Mucosa of descending colon (tissue), 3 donors: Measurements from ENCODE around the gene RNASE12. TPM values are rescaled to one million over a fixed set of nuclear protein-coding genes. Genes with fewer than 3 reads are reported as not detected.
A peak's percentile ranks its signal among the peaks of the same experiment; 100 is the strongest.

Experiments
- ATAC-seq: fragments of 200-7000 bp; cut with Tn5 transposase; one replicate; pipeline ENCODE4 v1.9.1; 2020; ENCODE audit warnings: mild to moderate bottlenecking, moderate library complexity
- DNase-seq, 3 donors: peaks; one replicate each; pipeline ENCODE4 v3.0.0-alpha.2; 2020
- H3K36me3 ChIP-seq: fragments of 200-600 bp; one replicate; pipeline ENCODE4 v1.8.0; 2021; ENCODE audit warnings: low read depth, mild to moderate bottlenecking
- H3K4me1 ChIP-seq: fragments of 200-600 bp; one replicate; pipeline ENCODE4 v1.8.0; 2021; ENCODE audit warnings: low read depth, mild to moderate bottlenecking
- H3K4me3 ChIP-seq: fragments of 200-600 bp; one replicate; pipeline ENCODE4 v1.8.0; 2021; ENCODE audit warnings: mild to moderate bottlenecking
- H3K9me3 ChIP-seq: fragments of 200-600 bp; one replicate; pipeline ENCODE4 v1.8.0; 2021; ENCODE audit warnings: mild to moderate bottlenecking
- intact Hi-C, 2 donors: fragments of 100-400 bp; cut with DNase I in 1 of 2; cut with micrococcal nuclease in 1 of 2; formaldehyde crosslinking; loops; one replicate each; pipeline versions ENCODE4 v1.11.0 to v1.11.1; 2022; cut with DNase I, micrococcal nuclease
- total RNA-seq, 3 donors: library from RNA; stranded (reverse); fragmentation: NEBNext Ultra II Directional in 2 of 3; extraction: Animal tissue kit (Norgen Biotek cat#: 25700) in 2 of 3; gene quantifications; one replicate each; pipeline versions ENCODE4 v1.2.1 to v1.2.4, GENCODE V29; 2021 to 2023
- TF ChIP-seq, protein P1 (sequence below): fragments of 200-600 bp; IDR thresholded peaks from one replicate; pipeline ENCODE4 v1.8.0; 2022; ENCODE audit warnings: antibody characterized with exemption, mild to moderate bottlenecking
- donor health status: DM: no; HTN: no; CAD: no; lungs with moderate emphysema.
- donor health status: DM: no; HTN: no; CAD: no.
- donor health status: DM: no; HTN: yes; CAD: no.

RNASE12 gene
- total RNA-seq, 3 donors from 2014 or later = not detected

DNA sequence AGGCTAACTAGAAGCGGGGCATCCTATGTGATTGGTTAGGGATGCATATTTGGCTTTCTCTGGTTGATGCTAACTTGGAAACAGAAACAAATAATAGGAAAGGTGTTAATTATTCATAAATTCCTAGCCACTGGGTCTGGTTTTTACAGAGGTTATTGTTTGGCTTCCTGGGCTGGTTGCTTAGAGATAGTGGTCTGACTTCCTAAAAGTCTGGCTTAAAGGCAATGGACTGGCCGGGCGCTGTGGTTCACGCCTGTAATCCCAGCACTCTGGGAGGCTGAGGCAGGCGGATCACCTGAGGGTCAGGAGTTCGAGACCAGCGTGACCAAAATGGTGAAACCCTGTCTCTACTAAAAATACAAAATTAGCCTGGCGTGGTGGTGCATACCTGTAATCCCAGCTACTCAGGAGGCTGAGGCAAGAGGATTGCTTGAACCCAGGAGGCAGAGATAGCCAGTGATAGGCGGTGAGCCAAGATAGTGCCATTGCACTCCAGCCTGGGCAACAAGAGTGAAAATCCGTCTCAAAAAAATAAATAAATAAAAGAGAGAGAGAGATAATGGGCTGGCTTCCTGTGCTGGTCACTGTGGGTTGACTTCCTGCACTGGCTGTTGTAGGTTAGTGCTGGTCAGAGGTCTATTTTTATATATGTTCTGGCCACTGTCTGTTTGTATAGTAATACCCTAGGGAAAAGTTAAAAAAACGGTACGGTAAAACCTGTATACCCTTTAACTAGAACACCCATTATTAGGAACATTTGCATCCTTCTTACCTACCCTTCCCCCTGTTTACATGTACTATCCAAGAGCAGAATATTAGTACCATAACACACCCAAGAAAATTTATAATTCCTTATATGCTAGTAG lies 26.2 kb upstream of the RNASE12 start:
- TF ChIP-seq, protein P1, sequence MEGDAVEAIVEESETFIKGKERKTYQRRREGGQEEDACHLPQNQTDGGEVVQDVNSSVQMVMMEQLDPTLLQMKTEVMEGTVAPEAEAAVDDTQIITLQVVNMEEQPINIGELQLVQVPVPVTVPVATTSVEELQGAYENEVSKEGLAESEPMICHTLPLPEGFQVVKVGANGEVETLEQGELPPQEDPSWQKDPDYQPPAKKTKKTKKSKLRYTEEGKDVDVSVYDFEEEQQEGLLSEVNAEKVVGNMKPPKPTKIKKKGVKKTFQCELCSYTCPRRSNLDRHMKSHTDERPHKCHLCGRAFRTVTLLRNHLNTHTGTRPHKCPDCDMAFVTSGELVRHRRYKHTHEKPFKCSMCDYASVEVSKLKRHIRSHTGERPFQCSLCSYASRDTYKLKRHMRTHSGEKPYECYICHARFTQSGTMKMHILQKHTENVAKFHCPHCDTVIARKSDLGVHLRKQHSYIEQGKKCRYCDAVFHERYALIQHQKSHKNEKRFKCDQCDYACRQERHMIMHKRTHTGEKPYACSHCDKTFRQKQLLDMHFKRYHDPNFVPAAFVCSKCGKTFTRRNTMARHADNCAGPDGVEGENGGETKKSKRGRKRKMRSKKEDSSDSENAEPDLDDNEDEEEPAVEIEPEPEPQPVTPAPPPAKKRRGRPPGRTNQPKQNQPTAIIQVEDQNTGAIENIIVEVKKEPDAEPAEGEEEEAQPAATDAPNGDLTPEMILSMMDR = no peak

DNA sequence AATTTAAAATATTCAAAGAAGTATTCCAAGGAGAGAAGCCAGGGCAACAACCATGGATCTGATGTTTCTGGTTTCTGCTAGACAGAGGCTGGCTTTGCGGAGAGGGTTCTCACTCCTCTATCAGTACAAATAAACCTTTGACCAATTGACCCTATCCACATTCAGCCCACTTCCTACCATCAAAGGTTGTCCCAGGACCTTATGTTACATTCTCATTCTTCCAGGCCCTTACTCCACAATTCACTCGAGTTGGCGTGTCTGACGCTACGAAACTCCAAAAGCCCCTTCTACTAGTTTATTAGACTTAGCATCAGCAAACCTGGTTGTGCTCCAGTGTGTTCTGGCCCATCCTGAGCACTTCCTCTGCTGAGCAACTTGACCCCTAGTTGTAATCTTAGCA lies 24.8 kb upstream of the RNASE12 start:
- Histone ChIP-seq H3K4me3 (no peak overlapping the region), H3K9me3 (no peaks in the 10 kb centered on the region), H3K36me3 (no peaks in the 10 kb centered on the region), H3K4me1 (peaks cover 5% of the 10 kb centered on the region)
- TF ChIP-seq, protein P1 = no peak
- intact Hi-C loops = no loop called here
- no peak for ATAC-seq
- DNase-seq = no peak

More for the DNA sequence above, 26.2 kb upstream of the RNASE12 start:
- Histone ChIP-seq H3K4me3 (no peak overlapping the region), H3K4me1 (peaks cover 5% of the 10 kb centered on the region), H3K9me3 (no peaks in the 10 kb centered on the region), H3K36me3 (no peaks in the 10 kb centered on the region)
- ATAC-seq (no peak), DNase-seq (no peak)
- intact Hi-C loops = no loop called here

DNA sequence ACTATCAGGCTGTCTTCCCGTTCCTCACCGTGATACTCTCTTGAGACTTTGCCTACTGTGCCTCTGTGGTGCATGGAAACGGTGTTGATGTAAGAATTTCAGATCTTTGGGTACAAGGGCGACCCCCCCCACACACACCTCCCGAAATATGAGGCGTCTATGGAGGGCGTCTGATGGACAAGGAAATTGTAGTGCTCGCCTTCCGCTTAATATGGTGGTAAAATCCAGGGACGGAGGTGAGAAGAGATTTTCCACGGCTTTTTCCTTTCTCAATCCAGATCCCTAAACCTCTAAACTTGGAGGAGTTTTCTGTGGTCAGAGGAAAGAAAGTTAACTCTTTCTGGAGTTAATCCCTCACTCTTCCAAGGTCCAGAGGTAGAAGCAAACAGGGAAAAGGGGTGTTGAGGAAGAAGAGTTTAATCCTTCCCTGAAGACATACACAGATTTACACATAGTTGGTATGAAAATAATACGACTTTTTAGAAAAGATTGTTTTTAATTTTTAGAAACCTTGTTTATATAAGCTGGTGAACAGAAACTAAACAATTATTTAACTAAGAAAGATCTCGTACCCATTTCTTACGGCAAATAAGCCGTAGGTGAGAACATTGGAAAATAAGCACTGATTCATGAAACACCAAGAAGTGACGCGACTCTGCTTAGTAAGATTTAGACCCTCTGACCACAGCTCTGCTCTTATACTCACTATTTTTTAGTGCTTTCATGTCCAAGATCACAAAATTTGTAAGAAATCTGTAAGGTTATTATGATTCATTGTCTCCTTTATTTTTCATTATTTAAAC lies 23.1 kb upstream of the RNASE12 start:
- TF ChIP-seq, protein P1 = no peak
- Histone ChIP-seq H3K9me3 (no peaks in the 10 kb centered on the region), H3K4me3 (peak overlapping the region; percentile 6), H3K4me1 (peaks cover 12% of the 10 kb centered on the region), H3K36me3 (no peaks in the 10 kb centered on the region)
- DNase-seq (peak in 1 of 3 donors; percentile 55), ATAC-seq (peak; percentile 1)
- intact Hi-C loops = loop anchor here (5.0 kb wide), 2 partner anchors 68 to 202 kb away; partner anchors contain the start of genes RNASE4 (in 2 of the 2) and TEP1 (in 1 of the 2)

DNA sequence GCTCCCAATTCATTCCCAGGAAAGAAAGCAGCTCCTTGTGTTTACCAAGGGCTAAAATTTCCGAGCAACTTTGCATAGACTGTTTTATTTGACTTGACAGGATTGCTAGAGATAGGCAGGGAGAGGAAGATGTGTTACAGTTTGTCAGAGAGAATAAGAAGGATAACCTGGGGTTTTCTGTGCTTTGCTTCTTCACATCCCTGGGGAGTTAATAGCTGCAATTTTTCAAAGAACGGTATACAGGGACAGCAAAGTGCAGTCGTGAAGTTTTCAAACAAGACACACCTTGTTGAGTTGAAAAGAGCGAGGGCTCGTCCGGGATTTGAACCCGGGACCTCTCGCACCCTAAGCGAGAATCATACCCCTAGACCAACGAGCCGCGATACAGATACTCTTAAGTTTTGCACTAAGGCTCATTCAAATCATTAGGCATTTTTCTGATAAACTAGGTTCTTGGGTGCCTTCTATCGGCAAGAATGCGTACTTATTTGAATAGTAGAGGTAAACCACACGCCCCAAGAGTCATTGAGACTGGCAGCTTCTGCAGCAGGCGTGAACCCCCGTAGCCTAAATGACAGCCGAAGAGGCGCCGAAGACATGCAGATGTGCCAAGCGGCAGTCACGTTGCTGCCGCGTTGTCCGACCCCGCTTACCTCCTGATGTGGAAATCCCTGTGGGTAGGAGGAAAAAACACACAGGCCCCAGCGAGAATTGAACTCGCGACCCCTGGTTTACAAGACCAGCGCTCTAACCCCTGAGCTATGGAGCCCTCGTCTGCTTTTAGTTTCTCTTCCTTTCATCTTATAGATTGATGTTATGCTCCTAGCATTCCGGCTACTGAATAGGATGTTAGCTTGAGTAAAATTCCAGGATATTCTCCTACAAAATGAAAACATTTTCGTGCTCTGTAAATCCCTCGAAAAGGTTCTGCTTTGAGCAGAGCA lies 22.2 kb upstream of the RNASE12 start:
- peak; percentile 85 to 92 (median 86) for DNase-seq
- H3K36me3 ChIP-seq = no peaks in the 10 kb centered on the region
- H3K9me3 ChIP-seq = no peaks in the 10 kb centered on the region
- TF ChIP-seq, protein P1 = peak; percentile 42
- intact Hi-C loops = loop anchor here (5.0 kb wide), 2 partner anchors 69 to 201 kb away; partner anchors contain the start of genes RNASE4 (in 2 of the 2) and TEP1 (in 1 of the 2)
- H3K4me1 ChIP-seq = peaks cover 12% of the 10 kb centered on the region
- peak overlapping the region; percentile 6 for H3K4me3 ChIP-seq
- ATAC-seq = peak; percentile 85

DNA sequence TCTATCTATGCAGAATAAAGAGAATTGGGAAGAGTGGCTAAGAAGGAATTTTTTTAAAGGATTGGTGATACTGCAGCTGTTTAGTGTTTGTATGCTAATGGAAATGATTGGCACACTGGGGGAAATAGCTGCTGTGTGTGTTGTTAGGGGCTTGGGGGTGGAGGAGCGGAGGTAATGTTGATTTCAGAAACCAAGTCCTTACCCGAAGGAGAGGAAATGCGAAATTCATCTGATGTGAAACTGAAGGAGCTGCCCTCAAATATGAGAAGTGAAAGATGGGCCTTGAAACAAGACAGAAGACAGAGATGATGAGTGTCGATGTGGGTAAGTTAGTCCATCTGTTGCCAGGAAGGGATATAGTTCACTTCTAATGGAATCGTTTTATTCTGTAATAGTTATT lies 21.2 kb upstream of the RNASE12 start:
- TF ChIP-seq, protein P1 = no peak
- H3K4me1 ChIP-seq = peaks cover 12% of the 10 kb centered on the region
- H3K4me3 ChIP-seq = no peak overlapping the region
- no peak for DNase-seq
- no peaks in the 10 kb centered on the region for H3K36me3 ChIP-seq
- H3K9me3 ChIP-seq = no peaks in the 10 kb centered on the region
- intact Hi-C loops = loop anchor here (5.0 kb wide), 2 partner anchors 70 to 200 kb away; partner anchors contain the start of genes RNASE4 (in 2 of the 2) and TEP1 (in 1 of the 2)
- ATAC-seq = no peak
